RPMI7951 (cell line): ENCODE results near the gene TMED6. TPM values are rescaled to one million over a fixed set of nuclear protein-coding genes. Genes with fewer than 3 reads are reported as not detected.

Experiments
- DNase-seq: peaks from one replicate; pipeline ENCODE4 v3.0.0-alpha.2; 2012; ENCODE audit warnings: low read depth
- total RNA-seq: library from RNA; depleted of rRNA; stranded (reverse); fragments of >200 nt; shearing (Covaris generic); gene quantifications from 2 replicates; pipeline ENCODE4 v1.2.3, GENCODE V29; 2014

Gene TMED6
- total RNA-seq, 1 experiment from 2014 or later = not detected

- DNase-seq = peak; percentile 40
Measured at GRCh38 chr16:69324013-69324531, 27.5 kb downstream of the TMED6 start.

GRCh38 chr16:69323415-69323814 is 28.2 kb downstream of the TMED6 start:
- DNase-seq = no peak

- no peak for DNase-seq
Measured at GRCh38 chr16:69322343-69322742, 29.2 kb downstream of the TMED6 start.

- no peak for DNase-seq
Measured at GRCh38 chr16:69321080-69321479, 30.5 kb downstream of the TMED6 start.

GRCh38 chr16:69320740-69321073 is 30.9 kb downstream of the TMED6 start:
- DNase-seq = no peak

GRCh38 chr16:69319826-69320739 is 31.5 kb downstream of the TMED6 start:
- DNase-seq = no peak

- no peak for DNase-seq
Measured at GRCh38 chr16:69319381-69319780, 32.2 kb downstream of the TMED6 start.

- DNase-seq = no peak
Measured at GRCh38 chr16:69318911-69319289, 32.7 kb downstream of the TMED6 start.

GRCh38 chr16:69318177-69318910 is 33.2 kb downstream of the TMED6 start:
- DNase-seq = no peak

GRCh38 chr16:69316595-69317034 is 35.0 kb downstream of the TMED6 start:
- DNase-seq = no peak

- DNase-seq = peak; percentile 34
Measured at GRCh38 chr16:69315486-69316311, 35.9 kb downstream of the TMED6 start.

GRCh38 chr16:69314534-69314933 is 37.1 kb downstream of the TMED6 start:
- DNase-seq = no peak

- no peak for DNase-seq
Measured at GRCh38 chr16:69313469-69313868, 38.1 kb downstream of the TMED6 start.

GRCh38 chr16:69311533-69312387 is 39.8 kb downstream of the TMED6 start:
- DNase-seq = peak; percentile 36

GRCh38 chr16:69310653-69311532 is 40.7 kb downstream of the TMED6 start, which contains the start of gene VPS4A:
TSS of gene VPS4A (plus strand) at chr16:69311350. CDS start at chr16:69311512, 162 bp downstream.
- peak; percentile 91 for DNase-seq

GRCh38 chr16:69309316-69309715 is 42.3 kb downstream of the TMED6 start:
- peak; percentile 19 for DNase-seq

GRCh38 chr16:69307856-69308255 is 43.7 kb downstream of the TMED6 start:
- no peak for DNase-seq

- DNase-seq = no peak
Measured at GRCh38 chr16:69307091-69307490, 44.5 kb downstream of the TMED6 start.

GRCh38 chr16:69306031-69306430 is 45.6 kb downstream of the TMED6 start:
- no peak for DNase-seq

GRCh38 chr16:69302301-69302700 is 49.3 kb downstream of the TMED6 start:
- no peak for DNase-seq
